Measurements from ENCODE around the gene PI4KA. TPM values are rescaled to one million over a fixed set of nuclear protein-coding genes. Genes with fewer than 3 reads are reported as not detected.

Gene PI4KA
- polyA plus RNA-seq, 1 of the 3 experiments (the other 2 are of a cell fraction) = 30.0 TPM

GRCh38 chr22:20674998-20675397 is 183.6 kb downstream of the PI4KA start:
- Histone ChIP-seq H3K79me2 (ENCODE audit: insufficient read depth) (no peaks in the 10 kb centered on the region), H3K9me3 (no peaks in the 10 kb centered on the region), H4K20me1 (ENCODE audit: insufficient read depth) (no peaks in the 10 kb centered on the region), H3K9me2 (no peaks in the 10 kb centered on the region), H3K9ac (no peak overlapping the region), H3K4me1 (ENCODE audit: control insufficient read depth in 1 of 2, insufficient read depth in 2 of 2, low read depth in 1 of 2, low read length in 1 of 2) (no peaks in the 10 kb centered on the region), H3K36me3 (replicated peaks in 1 of 2; ENCODE audit: control insufficient read depth in 1 of 2, insufficient read depth in 2 of 2, low read length in 1 of 2) (no peaks in the 10 kb centered on the region), H3K27ac (ENCODE audit: low read depth in 2 of 2, low read length in 1 of 2) (no peak overlapping the region), H3K4me3 (ENCODE audit: low read depth in 2 of 2, low read length in 1 of 2) (no peak overlapping the region), H3F3A (replicated peaks; ENCODE audit: insufficient read depth) (peaks cover 3% of the 10 kb centered on the region), H3K4me2 (no peak overlapping the region), H3K27me3 (ENCODE audit: insufficient read depth) (no peaks in the 10 kb centered on the region), H2AFZ (ENCODE audit: low read depth) (no peak overlapping the region)
- ChIA-PET CTCF (no interaction called here), POLR2A (no interaction called here)
- no peak for DNase-seq
- TF ChIP-seq SIN3A (IDR thresholded peaks at IDR 0.05; ENCODE audit: borderline replicate concordance, low read depth, low read length) = no peak
- no peak for TF ChIP-seq FOXJ3 (CRISPR knock-in tag; IDR thresholded peaks at IDR 0.05)
- TF ChIP-seq NRF1 (IDR thresholded peaks at IDR 0.05; ENCODE audit: low read depth, low read length) = no peak
- no peak for TF ChIP-seq FOSL2 (IDR thresholded peaks at IDR 0.05; ENCODE audit: borderline replicate concordance, low read depth)
- no peak for TF ChIP-seq YY1 (IDR thresholded peaks at IDR 0.05; ENCODE audit: low read depth)
- no peak for TF ChIP-seq USF2 (IDR thresholded peaks at IDR 0.05; ENCODE audit: borderline replicate concordance, low read depth, low read length)
- no peak for TF ChIP-seq TAF1 (IDR thresholded peaks at IDR 0.05; ENCODE audit: borderline replicate concordance, low read depth, low read length)
- no peak for TF ChIP-seq MAX (IDR thresholded peaks at IDR 0.05; ENCODE audit: low read depth)
- TF ChIP-seq GATA2 (CRISPR knock-in tag; IDR thresholded peaks at IDR 0.05) = no peak
- no peak for TF ChIP-seq PBX3 (IDR thresholded peaks at IDR 0.05)
- TF ChIP-seq TEAD4 (IDR thresholded peaks at IDR 0.05; ENCODE audit: borderline replicate concordance, insufficient read depth) = no peak
- no peak for TF ChIP-seq ELF1 (IDR thresholded peaks at IDR 0.05)

GRCh38 chr22:20673295-20674195 is 185.1 kb downstream of the PI4KA start:
- Histone ChIP-seq H3K4me1 (ENCODE audit: control insufficient read depth in 1 of 2, insufficient read depth in 2 of 2, low read depth in 1 of 2, low read length in 1 of 2) (no peaks in the 10 kb centered on the region), H3K36me3 (replicated peaks in 1 of 2; ENCODE audit: control insufficient read depth in 1 of 2, insufficient read depth in 2 of 2, low read length in 1 of 2) (no peaks in the 10 kb centered on the region), H3K9me3 (no peaks in the 10 kb centered on the region), H3K4me3 (ENCODE audit: low read depth in 2 of 2, low read length in 1 of 2) (no peak overlapping the region), H3K4me2 (no peak overlapping the region), H3K9ac (no peak overlapping the region), H2AFZ (ENCODE audit: low read depth) (no peak overlapping the region), H3K79me2 (ENCODE audit: insufficient read depth) (no peaks in the 10 kb centered on the region), H3K9me2 (no peaks in the 10 kb centered on the region), H3F3A (replicated peaks; ENCODE audit: insufficient read depth) (peaks cover 3% of the 10 kb centered on the region), H4K20me1 (ENCODE audit: insufficient read depth) (no peaks in the 10 kb centered on the region), H3K27me3 (ENCODE audit: insufficient read depth) (no peaks in the 10 kb centered on the region), H3K27ac (ENCODE audit: low read depth in 2 of 2, low read length in 1 of 2) (no peak overlapping the region)
- 23% methylated on average over 5 of the region's 5 CpGs for WGBS (ENCODE audit: low lambda C conversion rate)
- DNase-seq = no peak
- CTCF ChIA-PET = no interaction called here
- POLR2A ChIA-PET = no interaction called here
- TF ChIP-seq JUND (IDR thresholded peaks at IDR 0.05) (no peak), SIN3A (IDR thresholded peaks at IDR 0.05; ENCODE audit: borderline replicate concordance, low read depth, low read length) (no peak), CTCF (IDR thresholded peaks at IDR 0.05) (no peak)

Measured in SK-N-SH (cell line).